Right lung (tissue), 5 donors: ENCODE data around the gene KLHL29. TPM values are rescaled to one million over a fixed set of nuclear protein-coding genes. Genes with fewer than 3 reads are reported as not detected.
A peak's percentile ranks its signal among the peaks of the same experiment; 100 is the strongest.

Experiments used
- DNase-seq, 2 donors: peaks; one replicate each; pipeline ENCODE4 v3.0.0-alpha.2; 2013
- polyA plus RNA-seq, 5 donors: library from polyadenylated mRNA; unstranded; fragments of 120-200 nt; gene quantifications; one replicate each; pipeline versions ENCODE4 v1.2.1 to v1.2.3, GENCODE V29; 2013; ENCODE audit warnings: inconsistent platforms in 1 of 5, low replicate concordance in 1 of 5; ENCODE audit not compliant: insufficient read length in 5 of 5, insufficient read depth in 1 of 5

Gene KLHL29
- polyA plus RNA-seq, 5 donors, result 1.6 to 2.7 (median 2.1) TPM

GRCh38 chr2:23614701-23615100 lies 229.7 kb downstream of the KLHL29 start:
- DNase-seq, result no peak

- no peak for DNase-seq
These were observed 230.4 kb downstream of the KLHL29 start for GRCh38 chr2:23615216-23616020.

GRCh38 chr2:23616630-23617029 lies 231.7 kb downstream of the KLHL29 start:
- no peak for DNase-seq

- DNase-seq, result peak; percentile 58 to 61
These were observed 232.3 kb downstream of the KLHL29 start for GRCh38 chr2:23617167-23617810.

GRCh38 chr2:23617811-23618215 lies 232.8 kb downstream of the KLHL29 start:
- DNase-seq, result no peak

GRCh38 chr2:23618265-23618664 lies 233.3 kb downstream of the KLHL29 start:
- DNase-seq, result no peak

- no peak for DNase-seq
These were observed 234.0 kb downstream of the KLHL29 start for GRCh38 chr2:23618794-23619530.

GRCh38 chr2:23619941-23620340 lies 235.0 kb downstream of the KLHL29 start:
- no peak for DNase-seq

GRCh38 chr2:23620841-23621341 lies 235.9 kb downstream of the KLHL29 start:
- DNase-seq, result peak; percentile 61 to 66

GRCh38 chr2:23621616-23622015 lies 236.6 kb downstream of the KLHL29 start:
- DNase-seq, result no peak

- no peak for DNase-seq
These were observed 237.5 kb downstream of the KLHL29 start for GRCh38 chr2:23622466-23622865.

- no peak for DNase-seq
These were observed 238.1 kb downstream of the KLHL29 start for GRCh38 chr2:23622966-23623675.

GRCh38 chr2:23624378-23624777 lies 239.4 kb downstream of the KLHL29 start:
- no peak for DNase-seq

GRCh38 chr2:23624915-23625314 lies 239.9 kb downstream of the KLHL29 start:
- DNase-seq, result no peak

- no peak for DNase-seq
These were observed 240.7 kb downstream of the KLHL29 start for GRCh38 chr2:23625726-23626125.

- no peak for DNase-seq
These were observed 241.8 kb downstream of the KLHL29 start for GRCh38 chr2:23626701-23627230.

GRCh38 chr2:23627236-23628009 lies 242.4 kb downstream of the KLHL29 start:
- DNase-seq, result no peak

- DNase-seq, result no peak
These were observed 244.2 kb downstream of the KLHL29 start for GRCh38 chr2:23628926-23629771.

- no peak for DNase-seq
These were observed 244.9 kb downstream of the KLHL29 start for GRCh38 chr2:23629772-23630480.
